ENCODE measurements around the gene UNC5C.

UNC5C gene

DNA sequence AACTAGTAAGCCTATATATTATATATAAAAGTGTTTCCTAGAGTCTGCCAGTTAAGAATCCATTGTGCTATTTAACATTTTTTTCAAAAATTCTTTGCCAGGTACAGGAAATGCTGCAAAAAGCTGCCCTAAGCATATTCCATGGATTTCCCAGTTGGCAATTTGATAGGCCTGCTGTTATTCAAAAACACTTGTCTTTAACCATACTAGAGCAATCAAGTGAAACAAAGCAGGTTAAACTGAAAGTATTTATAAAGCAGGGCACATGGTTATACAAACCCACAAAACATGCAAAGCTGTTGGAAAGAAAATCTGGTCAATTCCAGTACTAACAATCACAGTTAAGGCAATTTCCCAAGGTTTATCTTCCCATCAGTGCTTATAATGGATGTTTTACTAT lies 159.9 kb downstream of the UNC5C start:
- no peak for DNase-seq

DNA sequence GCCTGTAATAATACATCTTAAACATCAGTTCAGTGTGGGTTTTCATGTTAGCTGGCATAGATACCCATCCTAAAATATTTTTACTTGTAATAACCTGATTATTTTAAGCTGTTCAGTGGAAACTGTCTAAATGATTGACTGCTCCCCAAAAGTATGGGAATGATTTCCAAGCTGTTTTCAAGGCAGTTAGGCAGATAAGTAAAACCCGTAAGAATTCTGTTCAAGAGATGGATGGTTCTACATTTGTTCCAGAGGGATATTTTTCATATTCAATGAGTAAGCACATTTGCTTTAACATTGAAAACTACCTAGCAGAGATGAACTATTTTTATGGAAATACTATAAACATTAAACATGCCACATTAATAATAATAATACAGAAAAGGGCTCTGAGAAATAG lies 161.1 kb downstream of the UNC5C start:
- DNase-seq: no peak

DNA sequence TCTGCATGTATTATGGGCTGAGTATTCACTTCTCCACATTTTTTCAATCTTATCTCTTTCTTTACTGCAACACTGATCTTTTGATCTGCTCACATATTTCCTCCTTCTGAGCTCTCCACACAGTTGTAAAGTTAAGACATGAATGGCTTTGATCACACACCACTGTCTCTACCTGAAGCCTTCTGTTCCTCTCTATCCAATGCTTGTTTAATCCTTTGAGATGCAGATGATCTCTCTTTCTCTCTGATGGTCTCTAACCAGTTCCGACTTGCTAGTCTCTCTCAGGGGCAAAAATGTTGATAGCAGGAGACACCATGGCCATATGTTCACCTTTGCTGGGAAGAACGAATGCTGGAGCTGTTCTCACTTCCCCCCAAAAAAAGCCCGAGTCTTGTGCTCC lies 162.4 kb downstream of the UNC5C start:
- DNase-seq: no peak

DNA sequence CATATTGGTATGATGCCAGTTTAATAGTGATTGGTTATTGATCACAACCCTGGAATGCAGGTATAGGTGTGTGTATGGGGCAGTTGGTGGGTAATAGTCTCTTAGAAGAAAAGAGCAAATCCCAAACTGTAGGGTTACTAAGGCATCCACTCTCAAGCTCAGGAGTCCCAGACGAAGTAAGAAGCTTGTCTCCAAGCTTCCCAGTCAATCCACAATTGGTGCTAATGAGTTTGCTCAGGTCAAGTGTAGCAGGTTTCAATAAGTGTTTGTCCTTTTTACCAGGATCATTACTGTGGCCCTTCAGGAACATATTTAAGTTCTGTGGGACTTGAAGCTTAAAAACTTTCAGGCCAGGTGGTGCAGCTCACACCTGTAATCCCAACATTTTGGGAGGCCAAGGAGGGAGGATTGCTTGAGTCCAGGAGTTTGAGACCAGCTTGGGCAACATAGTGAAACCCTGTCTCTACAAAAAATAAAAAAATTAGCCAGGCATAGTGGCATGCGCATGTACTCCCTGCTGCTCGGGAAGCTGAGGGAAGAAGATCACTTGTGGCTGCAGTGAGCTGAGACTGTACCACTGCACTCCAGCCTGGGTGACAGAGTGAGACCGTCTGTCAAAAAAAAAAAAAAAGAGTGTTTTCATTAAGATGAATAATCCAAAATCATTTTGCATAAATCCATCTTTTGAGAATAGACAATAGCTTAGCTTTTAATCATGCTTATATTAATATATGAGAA lies 166.8 kb downstream of the UNC5C start:
- DNase-seq: no peak

DNA sequence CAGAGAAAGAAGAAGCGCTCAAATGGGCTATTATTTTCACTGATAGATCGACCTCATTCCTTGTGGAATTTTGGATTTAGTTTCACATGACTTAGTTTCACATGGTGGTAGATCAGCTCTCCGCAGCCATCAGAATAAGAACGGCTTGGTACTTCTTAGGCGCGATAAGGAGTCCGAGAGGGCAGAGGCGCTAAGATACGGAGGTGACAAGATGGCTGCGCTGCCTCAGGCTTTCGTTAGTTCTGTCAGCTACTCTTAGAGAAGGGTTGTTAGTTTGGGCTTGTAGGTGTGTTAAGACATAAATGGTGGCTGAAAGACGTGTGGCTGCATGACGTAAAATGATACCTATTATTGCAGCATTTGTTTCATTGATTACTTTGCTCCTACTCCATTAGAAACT lies 169.1 kb downstream of the UNC5C start:
- DNase-seq: no peak

DNA sequence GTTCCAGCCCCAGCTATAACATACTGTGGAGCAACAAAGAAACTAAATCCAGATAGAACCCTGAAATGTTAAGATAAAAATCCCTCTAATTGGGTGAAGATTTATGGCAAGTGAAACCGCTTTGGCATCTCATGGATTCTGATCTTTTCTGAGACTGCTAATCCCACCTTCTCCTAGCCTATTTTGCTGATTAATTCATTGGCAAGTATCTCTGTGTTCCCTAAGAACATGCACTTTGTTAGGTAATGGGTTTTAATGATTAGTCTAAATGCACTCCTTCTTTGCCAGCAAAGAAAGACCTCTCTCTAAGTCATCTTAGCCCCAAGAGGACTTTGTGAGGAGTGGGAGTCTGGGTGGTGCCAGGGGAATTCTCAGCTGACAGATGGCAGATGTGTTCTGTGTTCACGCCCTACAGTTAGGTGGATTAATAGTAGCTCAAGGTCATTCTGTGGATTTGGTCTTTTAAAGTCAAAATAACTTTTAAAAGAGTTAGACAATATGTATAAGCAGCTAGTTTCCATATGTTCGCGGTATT lies 171.3 kb downstream of the UNC5C start:
- DNase-seq: no peak

DNA sequence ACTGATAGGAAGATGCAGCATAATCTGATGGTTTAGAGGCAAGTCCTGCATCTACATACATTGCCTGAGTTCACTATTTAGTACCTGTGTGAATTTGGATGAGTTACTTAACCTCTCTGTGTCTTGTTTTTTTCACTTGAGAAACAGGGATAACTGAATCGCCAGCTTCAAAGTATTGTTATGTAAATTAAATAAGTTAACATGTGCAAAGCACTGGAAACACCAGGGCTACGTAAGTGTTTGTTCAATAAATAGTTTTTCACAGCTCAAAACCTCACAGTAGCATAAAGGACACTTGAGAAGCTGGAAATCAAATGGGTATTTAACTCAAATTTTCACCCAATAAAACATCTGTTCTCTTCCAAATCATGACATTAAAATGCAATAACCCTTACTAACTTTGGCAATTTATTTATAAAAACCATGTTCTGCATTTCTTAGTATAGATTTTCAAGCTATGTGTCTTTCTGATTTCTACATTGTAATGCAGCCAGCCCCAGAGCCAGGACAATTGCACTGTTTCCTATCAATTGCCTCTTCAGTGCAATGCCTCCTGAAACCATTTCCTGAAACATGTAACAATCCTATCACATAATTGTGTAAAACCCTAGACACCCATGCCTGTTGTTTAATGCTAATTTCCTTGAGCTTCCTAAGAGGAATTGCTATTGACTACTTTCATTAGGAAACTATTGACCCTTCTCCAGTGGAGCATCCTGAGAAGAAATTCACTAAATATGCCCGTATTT lies 177.1 kb downstream of the UNC5C start:
- DNase-seq: no peak

DNA sequence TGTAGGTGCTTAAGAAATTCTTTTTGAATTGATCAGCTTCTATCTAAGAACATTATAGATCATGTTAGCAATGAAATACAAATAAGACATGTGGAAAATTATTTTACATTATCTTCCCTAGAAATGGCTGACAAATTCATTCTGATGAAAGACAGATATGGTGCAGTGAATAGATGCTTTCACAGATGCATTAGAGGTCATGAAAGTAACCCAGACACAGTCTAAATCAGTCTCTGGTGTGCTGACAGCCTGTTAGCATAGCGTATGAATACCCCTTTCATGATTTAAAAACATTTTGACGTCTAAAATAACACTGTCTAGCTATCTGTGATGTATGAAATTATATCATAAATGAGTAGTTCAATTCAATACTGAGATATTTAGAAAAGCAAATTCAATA lies 180.9 kb downstream of the UNC5C start:
- DNase-seq: no peak

DNA sequence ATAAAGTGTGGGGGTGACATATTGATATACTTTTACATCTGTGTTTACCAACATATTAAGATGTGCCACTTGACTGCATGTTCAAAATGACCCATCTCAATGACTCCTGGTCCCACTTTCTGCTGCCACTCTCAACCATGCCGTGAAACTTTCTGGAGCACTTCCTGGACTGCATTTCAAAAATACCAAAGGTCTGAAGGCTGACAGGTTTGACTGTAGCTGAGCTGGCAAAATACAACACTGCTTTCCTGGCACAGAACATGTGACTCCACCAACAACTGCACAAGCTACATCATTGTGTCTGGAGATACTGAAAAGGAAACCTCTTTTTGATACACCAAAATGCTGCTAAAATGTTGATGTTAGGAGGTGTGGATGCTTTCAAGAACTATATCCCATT lies 184.8 kb downstream of the UNC5C start:
- DNase-seq: no peak

DNA sequence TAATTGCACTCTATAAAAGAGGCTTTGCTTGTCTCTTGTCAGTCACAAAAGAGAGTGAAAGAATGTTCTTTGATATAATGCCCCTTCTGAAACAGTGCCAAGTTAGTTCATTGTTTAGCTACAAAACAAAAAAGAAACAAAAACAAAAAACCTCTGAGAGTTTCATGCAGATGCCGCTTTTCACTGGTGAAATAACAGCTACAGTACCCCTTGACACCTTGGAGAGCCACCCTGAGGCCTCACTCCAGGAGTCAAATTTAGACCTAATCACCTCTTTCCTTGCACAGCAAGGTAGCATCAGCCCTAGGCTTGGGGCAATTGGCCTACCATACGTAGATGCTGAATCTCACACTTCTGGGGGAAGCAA lies 185.2 kb downstream of the UNC5C start:
- no peak for DNase-seq

DNA sequence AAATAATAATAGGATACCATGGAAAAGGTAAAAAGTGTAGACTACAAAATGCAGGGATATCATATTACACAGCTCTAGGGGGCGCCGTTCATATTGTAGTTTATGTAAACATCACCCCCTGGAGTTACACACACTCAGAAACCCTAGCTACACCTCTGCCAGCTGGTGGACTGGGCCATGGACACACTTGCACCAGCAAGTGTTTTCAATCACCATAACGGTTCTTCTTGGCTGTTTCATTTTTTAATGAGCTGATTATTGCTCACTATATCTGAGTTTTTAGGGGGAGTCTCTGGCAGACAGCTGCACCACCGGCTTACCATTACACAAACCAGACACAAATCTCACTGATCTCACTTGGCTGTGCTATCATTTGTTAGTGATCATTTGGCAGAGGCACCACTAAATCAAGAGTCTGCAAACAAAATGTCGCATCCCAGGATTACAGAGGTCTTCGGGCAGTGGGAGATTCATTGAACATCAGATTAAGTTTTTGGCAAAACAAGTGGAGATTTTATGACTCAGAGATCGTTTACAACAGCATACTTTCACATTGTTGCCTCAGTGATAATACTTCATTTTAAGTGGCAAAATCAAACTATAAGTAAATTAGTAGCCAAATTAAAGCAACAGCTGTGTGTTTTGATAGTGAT lies 185.7 kb downstream of the UNC5C start:
- DNase-seq: no peak

DNA sequence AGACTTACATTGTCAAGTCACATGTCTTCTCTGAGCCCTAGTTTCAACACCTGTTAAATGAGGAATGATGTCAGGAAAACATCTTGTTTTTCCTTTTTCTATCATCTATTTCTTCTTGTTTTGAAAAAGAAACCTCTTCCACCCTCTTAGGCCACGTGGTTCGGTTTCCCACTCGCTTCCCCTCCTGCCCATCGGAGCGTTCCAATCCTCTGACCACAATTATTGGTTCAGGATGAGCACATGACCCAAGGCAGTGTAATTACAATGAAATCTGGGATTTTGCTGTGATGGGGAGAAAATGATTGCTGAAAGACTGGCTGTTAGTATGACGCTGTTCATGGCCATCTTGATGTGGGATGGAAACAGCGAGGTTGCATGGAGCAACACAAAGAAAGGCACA lies 186.7 kb downstream of the UNC5C start:
- DNase-seq: no peak

DNA sequence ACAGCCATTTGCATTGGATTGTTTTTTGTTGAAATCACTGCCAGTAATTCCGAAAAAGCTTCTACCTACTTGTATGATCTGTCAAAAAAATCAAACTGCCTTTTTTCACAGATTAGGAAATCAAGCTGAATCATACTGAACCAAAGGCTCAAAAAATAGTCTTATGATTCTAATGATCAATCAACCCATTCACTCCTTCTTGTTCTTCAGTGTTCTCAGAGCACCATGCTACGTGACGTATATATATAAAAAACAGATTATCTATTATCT lies 187.1 kb downstream of the UNC5C start:
- DNase-seq: no peak

DNA sequence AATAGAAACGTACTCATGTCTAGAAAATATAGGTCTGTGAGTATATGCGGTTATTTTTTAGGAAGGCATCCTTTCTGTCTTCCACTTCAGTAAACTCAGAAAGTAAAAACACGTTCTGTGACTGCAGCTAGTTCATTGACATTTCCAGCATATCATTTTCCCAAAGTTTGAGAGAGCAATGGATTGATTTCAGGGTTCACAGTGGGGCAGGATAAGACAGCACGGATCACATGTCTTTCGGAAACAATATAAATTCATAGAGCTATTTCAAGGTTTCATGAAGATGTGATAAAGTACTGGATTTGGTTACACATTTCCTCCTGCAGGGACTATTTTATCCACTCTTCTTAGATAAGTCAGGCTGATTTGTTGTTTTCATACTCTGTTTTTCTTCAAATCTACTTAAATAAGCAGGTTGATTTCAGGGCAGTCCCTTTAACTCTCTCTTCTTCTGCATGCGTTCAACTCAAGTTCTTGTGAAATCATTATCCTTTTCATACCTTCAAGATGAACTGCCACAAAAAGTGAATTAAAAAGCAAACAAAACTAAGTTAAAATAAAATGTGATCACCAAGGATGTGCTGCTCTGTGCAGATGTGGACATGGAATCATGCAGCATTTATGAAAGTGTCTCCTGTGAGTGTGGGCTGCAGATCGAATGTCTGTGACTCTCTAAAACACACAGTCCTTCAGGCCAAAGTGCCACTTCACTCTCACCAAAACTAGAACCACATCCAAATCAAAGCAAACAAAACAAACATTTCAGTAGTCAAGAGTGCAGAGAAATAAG lies 187.7 kb downstream of the UNC5C start:
- DNase-seq: no peak

DNA sequence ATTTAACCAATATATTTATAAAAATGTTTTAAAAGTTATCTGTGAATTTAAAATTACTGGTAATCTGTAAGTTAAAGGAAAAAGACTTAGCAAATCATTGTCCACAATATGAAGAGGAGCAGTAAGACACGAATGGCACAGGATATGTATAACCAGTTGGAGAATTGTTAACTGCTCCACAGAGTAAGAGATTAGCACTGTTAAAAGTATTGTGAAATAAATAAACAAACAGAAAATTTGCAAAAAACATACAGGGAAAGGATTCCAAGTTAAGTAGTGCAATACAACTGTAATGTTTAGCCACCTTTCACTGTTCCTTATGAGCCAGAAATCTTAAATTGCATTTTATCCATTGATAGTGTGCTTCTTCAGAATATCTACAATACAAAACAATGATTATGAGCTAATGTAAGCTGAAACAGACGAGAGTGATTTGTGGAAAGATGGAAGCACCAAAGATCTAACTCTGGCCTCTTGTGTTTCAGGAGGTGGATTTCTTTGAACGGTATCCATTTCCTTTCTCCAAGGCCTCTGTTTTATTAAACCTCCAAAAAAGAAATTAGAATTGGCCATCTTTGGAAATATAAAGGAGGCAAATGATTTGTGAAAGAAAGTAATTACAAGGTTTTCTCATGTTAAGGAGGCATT lies 188.4 kb downstream of the UNC5C start:
- DNase-seq: no peak

DNA sequence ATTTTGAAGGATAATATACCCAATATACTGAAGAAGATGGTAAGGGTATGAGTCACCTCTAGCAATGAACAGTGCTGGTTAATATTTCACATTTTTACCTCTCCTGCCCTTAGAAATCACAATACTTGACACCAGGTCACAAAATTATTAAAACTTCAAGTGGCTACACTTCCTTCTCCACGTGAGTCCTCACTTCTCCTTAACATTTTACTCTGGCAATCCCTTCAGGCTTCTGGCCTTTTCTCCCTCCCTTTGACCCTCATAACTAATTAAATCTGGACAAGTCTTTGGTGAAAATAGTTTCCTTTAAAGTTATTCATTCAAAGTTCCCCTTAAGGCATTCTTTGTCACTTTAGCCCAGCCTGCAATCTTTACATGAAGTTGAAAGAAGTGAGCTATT lies 190.4 kb downstream of the UNC5C start:
- DNase-seq: no peak

DNA sequence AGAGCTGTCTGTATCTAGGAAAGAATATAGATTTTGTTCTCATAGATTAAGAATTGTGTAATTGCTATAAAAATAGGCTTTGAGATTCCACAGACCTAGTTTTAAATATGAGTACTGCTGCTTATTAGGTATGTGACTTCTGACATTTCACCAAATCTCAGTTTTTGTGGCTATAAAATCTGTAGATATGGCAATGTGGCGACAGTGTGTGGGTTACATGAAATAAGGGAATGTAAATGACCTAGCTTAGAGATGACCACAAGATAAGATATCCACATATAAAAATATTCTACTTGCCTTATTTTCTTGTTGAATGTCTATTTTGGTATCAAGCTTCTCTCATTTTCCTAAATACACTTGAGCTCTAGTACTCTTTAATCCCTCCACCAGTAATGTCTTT lies 193.8 kb downstream of the UNC5C start:
- no peak for DNase-seq

DNA sequence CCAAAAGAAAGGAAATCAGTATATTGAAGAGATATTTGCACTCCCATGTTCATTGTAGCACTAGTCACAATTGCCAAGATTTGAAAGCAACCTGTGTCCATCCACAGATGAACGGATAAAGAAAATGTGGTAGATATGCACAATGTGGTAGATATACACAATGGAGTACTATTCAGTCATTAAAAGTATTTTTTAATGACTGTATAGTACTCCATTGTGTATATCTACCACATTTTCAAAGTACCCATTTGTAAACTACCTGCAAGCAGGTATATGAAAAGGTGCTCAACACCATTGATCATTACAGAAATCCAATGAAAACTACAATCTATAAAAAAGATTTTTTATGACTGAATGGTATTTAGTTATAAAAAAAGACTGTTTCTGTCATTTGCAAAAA lies 200.4 kb downstream of the UNC5C start:
- DNase-seq: no peak

DNA sequence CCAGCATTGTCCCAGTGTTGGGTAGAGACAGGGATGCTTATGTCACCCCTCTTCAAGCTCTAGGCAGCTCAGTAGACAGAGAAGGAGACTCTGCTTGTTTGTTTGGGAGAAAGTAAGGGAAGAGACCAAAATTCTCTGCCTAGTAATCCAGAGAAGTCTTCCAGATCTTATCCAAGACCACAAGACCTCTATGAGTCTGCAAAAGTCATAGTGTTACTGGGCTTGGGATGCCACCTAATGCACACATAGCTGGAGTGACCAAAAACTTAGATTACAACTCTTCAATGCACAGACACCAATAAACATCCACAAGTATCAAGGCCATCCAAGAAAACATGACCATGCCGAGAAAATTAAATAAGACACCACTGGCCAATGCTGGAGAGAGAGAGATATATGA lies 205.5 kb downstream of the UNC5C start:
- no peak for DNase-seq

DNA sequence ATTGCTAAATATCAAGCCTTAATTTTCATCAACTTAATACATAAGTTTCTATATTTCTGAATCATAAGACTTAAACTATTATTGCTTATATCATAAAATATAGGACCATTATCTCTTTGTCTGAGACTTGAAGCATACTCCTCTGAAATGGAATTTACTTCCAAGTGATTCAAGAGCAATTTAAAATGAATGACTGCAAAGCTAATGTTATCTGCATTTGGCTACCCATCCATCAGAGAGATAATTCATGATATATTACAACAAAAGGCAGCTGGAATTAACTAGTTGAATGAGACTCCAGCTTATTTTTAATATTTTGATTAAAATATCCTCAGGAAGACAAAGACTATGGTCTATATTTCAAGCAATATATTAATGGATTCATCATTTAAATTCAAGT lies 208.6 kb downstream of the UNC5C start:
- DNase-seq: no peak

DNA sequence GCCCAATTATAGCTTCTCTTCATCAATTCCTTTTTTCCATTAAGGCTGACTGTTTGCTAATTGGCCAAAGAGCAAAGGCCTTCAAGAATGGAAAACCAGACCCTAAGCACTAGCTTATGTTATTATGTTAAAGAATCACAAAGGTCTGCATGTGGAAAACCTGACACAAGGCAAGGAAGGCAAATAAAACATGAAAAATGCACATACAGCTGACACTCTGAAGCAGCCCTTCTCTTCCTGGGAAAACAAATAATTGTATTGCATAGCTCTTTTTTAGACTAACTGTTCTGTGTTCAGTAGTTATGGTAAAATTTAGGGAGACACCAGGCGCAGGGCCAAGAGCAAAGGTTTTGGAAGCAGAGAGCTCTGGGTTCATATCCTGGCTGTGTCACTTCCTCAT lies 223.1 kb downstream of the UNC5C start:
- no peak for DNase-seq

DNA sequence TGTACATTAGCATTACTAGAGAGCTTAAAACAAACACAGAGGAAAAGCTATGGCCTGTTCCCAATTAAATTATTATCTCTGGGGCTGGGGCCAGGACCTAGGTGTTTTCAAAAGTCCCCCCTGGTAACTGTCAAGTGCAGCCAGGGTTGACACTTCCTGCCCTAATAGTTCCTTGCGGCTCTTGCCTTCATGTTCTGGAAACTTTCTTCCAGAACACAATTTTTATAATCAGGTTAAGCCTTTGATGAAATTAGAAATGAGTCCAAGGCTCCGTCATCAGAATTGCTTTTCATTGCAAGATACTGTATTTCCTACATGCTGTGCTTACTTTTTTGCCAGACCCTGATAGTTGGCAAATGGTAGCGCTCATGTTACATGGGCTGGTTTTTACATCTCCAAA lies 229.6 kb downstream of the UNC5C start:
- DNase-seq: no peak

DNA sequence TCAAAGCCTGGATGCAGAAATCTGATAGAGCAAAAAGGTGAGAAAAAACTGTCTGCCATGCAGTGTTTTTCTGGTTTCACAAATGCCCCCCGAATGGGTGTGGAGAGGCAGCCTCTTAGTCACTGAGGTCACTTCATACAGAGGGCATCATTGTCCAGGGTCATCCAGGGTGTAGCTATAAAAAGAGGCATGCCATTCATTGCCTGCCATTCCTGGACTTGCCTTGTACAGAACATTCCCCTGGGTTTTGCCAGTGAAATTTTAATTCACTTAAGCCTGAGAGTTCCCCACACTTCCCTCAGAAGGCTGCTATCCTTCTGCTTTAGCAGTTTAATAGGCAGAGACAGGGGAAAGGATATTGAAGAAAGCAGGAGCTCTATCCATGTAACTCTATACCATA lies 230.3 kb downstream of the UNC5C start:
- no peak for DNase-seq
